MCF 10A (cell line): ENCODE results near the gene TOP1. TPM values are rescaled to one million over a fixed set of nuclear protein-coding genes. Genes with fewer than 3 reads are reported as not detected.

Experiments used
- BruUV-seq: library from RNA; stranded (reverse); fragments of 400-500 nt; replicated peaks from 2 replicates; lab custom pipeline; 2021; lab: Mats Ljungman, UMichigan
- CTCF ChIA-PET: fragments of 300-600 bp; sonication (Branson Sonifier 250); formaldehyde crosslinking; extraction: SDS; loops from one replicate; lab custom pipeline; 2021; ENCODE audit warnings: antibody characterized with exemption, inconsistent platforms; lab: Yijun Ruan, JAX
- POLR2A ChIA-PET: fragments of 300-600, 350-650 bp; sonication (Branson Sonifier 250); formaldehyde crosslinking; extraction: SDS; loops from one replicate; lab custom pipeline; 2020; ENCODE audit warnings: antibody characterized with exemption, inconsistent platforms; lab: Yijun Ruan, JAX
- DNase-seq: peaks from one replicate; pipeline ENCODE4 v3.0.0-alpha.2; 2018; ENCODE audit not compliant: unreplicated experiment
- H3K27ac Mint-ChIP-seq: one replicate; pipeline ENCODE4 v1.8.0; 2022; ENCODE audit warnings: mild to moderate bottlenecking, low read depth, mixed read lengths; ENCODE audit not compliant: unreplicated experiment
- H3K27me3 Mint-ChIP-seq: one replicate; pipeline ENCODE4 v1.8.0; 2022; ENCODE audit warnings: mixed read lengths; ENCODE audit not compliant: insufficient read depth, unreplicated experiment
- H3K36me3 Mint-ChIP-seq: one replicate; pipeline ENCODE4 v1.8.0; 2022; ENCODE audit warnings: mild to moderate bottlenecking, moderate library complexity, mixed read lengths; ENCODE audit not compliant: insufficient read depth, unreplicated experiment
- H3K4me1 Mint-ChIP-seq: one replicate; pipeline ENCODE4 v1.8.0; 2022; ENCODE audit warnings: mixed read lengths; ENCODE audit not compliant: insufficient read depth, unreplicated experiment
- H3K4me3 Mint-ChIP-seq: one replicate; pipeline ENCODE4 v1.8.0; 2022; ENCODE audit warnings: mild to moderate bottlenecking, moderate library complexity, mixed read lengths; ENCODE audit not compliant: unreplicated experiment
- H3K9me3 Mint-ChIP-seq: one replicate; pipeline ENCODE4 v1.8.0; 2022; ENCODE audit warnings: mixed read lengths; ENCODE audit not compliant: unreplicated experiment
- intact Hi-C: fragments of 100-400 bp; cut with micrococcal nuclease; formaldehyde crosslinking; loops from 2 replicates; pipeline ENCODE4 v1.14.1; 2022
- total RNA-seq: library from RNA; stranded (reverse); gene quantifications from 2 replicates; pipeline ENCODE4 v1.2.3, GENCODE V29; 2022
- TF ChIP-seq, protein P1 (sequence below): fragments of 200-600 bp; IDR thresholded peaks from one replicate; pipeline ENCODE4 v1.8.0; 2022; ENCODE audit warnings: antibody characterized with exemption, mild to moderate bottlenecking; ENCODE audit not compliant: unreplicated experiment

The TOP1 gene
- total RNA-seq, 1 experiment from 2014 or later = 174 TPM

DNA sequence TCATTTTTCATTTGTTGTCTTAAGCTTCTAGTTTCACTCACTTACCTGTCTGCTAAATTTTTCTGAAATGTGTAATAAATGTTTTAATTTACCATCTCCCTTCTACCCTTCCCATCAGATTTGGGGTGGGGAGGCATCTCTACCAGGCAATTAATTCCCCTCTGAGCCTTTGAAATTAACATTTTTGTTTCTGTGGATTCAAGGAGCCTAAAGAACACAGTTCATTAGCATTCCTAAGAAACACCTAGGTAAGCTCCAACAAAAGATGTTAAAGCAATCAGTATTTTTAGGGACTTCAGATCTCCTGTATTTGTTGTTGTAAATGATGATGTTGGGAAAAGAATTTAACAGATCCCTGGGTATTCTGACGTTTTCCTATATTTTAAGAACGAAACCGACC lies 6.6 kb downstream of the TOP1 start:
- CTCF ChIA-PET = interaction anchor here (0.7 to 2.9 kb wide), 8 partner anchors 9 to 66 kb away, joined by 3 to 16 read pairs (median 6); no protein-coding TSS in a partner anchor
- H3K27me3 Mint-ChIP-seq = no peaks in the 10 kb centered on the region
- no peak for DNase-seq
- H3K36me3 Mint-ChIP-seq = peaks cover 50% of the 10 kb centered on the region
- H3K4me3 Mint-ChIP-seq = no peak overlapping the region
- POLR2A ChIA-PET = interaction anchor here (0.6 to 9.8 kb wide), 3 partner anchors 11 to 616 kb away, joined by 3 to 313 read pairs (median 83); no protein-coding TSS in a partner anchor
- TF ChIP-seq, protein P1, sequence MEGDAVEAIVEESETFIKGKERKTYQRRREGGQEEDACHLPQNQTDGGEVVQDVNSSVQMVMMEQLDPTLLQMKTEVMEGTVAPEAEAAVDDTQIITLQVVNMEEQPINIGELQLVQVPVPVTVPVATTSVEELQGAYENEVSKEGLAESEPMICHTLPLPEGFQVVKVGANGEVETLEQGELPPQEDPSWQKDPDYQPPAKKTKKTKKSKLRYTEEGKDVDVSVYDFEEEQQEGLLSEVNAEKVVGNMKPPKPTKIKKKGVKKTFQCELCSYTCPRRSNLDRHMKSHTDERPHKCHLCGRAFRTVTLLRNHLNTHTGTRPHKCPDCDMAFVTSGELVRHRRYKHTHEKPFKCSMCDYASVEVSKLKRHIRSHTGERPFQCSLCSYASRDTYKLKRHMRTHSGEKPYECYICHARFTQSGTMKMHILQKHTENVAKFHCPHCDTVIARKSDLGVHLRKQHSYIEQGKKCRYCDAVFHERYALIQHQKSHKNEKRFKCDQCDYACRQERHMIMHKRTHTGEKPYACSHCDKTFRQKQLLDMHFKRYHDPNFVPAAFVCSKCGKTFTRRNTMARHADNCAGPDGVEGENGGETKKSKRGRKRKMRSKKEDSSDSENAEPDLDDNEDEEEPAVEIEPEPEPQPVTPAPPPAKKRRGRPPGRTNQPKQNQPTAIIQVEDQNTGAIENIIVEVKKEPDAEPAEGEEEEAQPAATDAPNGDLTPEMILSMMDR = no peak
- no TSS peak for BruUV-seq
- no peaks in the 10 kb centered on the region for H3K9me3 Mint-ChIP-seq
- intact Hi-C loops = no loop called here
- H3K4me1 Mint-ChIP-seq = peaks cover 52% of the 10 kb centered on the region
- H3K27ac Mint-ChIP-seq = no peak overlapping the region

DNA sequence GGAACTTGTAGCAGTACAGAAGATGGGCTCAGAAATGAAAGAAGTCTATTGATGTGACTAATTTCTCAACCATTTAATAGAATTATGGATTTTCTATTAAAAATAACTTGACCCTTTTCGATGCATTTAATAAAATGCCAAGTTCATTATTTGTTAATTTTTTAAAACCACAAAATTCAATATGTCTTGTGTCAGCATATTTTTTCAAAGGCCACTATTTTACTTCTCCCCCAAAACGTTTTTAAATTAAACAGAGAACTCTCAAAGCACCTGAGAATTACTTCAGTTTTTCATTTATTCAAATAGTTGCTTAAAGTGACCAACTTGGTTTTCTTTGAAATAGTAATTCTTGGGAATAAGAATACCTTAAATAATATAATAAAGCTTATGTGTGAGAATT lies 8.6 kb downstream of the TOP1 start:
- ChIA-PET POLR2A (interaction anchor here (0.9 to 17.9 kb wide), 5 partner anchors 5 to 20 kb away, joined by 3 to 313 read pairs (median 9); partner anchors contain the start of gene TOP1), CTCF (interaction anchor here (0.7 to 4.5 kb wide), 6 partner anchors 9 to 206 kb away, joined by 3 to 32 read pairs (median 4); no protein-coding TSS in a partner anchor)
- intact Hi-C loops = no loop called here
- Mint-ChIP-seq H3K4me3 (no peak overlapping the region), H3K9me3 (no peaks in the 10 kb centered on the region), H3K27me3 (no peaks in the 10 kb centered on the region), H3K4me1 (peaks cover 32% of the 10 kb centered on the region), H3K27ac (no peak overlapping the region), H3K36me3 (peaks cover 48% of the 10 kb centered on the region)
- DNase-seq = no peak
- BruUV-seq = no TSS peak
- TF ChIP-seq, protein P1 = no peak

DNA sequence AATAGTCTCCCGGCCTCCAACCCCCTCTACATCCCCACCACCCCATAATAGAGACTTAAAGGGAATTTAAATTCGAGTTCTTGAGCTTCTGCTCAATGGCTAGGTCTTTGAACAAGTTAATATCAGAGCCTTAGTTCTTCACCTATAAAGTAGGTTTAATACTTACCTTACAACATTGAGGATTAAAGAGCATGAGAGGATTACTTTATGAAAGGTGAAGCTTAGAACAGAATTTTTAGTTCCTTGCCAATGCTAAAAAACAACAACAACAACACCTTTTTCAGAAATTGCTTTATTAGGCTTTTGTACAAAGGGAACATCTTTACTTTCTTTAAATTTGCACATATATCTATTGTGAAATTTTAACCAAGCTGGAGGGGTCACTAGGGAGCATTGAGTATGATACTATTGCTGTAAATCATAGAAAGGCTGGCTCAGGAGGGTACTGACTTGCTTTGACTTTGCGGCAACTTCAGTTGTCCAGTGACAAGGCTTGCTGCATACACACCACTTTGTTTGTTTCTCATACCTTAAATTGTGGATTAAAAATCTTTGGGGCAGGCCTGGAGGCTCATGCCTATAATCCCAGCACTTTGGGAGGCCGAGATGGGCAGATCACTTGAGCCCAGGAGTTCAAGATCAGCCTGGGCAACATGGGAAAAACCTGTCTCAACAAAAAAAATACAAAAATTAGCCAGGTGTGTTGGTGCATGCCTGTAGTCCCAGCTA lies 9.7 kb downstream of the TOP1 start:
- Mint-ChIP-seq H3K4me1 (peaks cover 30% of the 10 kb centered on the region), H3K4me3 (no peak overlapping the region), H3K27ac (peak overlapping the region; percentile 23), H3K27me3 (no peaks in the 10 kb centered on the region), H3K36me3 (peaks cover 52% of the 10 kb centered on the region), H3K9me3 (no peaks in the 10 kb centered on the region)
- POLR2A ChIA-PET = interaction anchor here (0.9 to 17.9 kb wide), 8 partner anchors 6 to 95 kb away, joined by 3 to 313 read pairs (median 3); partner anchors contain the start of gene TOP1
- intact Hi-C loops = no loop called here
- no peak for DNase-seq
- CTCF ChIA-PET = interaction anchor here (0.6 to 4.5 kb wide), 9 partner anchors 8 to 1748 kb away, joined by 3 to 32 read pairs (median 4); no protein-coding TSS in a partner anchor
- TF ChIP-seq, protein P1 = no peak
- no TSS peak for BruUV-seq

DNA sequence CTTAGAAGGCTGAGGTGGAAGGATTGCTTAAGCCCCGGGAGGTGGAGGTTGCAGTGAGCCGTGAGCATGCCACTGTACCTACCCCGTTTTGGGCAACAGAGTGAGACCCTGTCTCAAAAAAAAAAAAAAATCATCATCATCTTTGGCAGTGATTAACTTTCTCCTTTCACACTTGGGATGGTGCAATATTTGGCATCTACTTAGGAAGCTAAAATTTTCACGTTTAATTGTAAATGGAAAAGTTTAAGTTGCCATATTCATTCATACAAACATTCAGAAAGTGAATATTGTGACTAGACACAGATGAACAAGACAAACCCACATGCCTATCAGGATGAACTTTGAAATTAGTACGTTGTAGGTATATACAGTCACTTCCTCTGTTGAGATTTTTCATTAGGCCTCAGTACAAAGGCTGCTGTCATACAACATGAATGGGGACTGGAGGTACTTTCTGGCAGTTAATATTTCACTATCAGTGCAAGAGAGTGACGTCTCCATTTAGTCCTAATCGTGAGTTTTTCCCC lies 10.3 kb downstream of the TOP1 start:
- no peak overlapping the region for H3K27ac Mint-ChIP-seq
- H3K4me3 Mint-ChIP-seq = no peak overlapping the region
- BruUV-seq = no TSS peak
- intact Hi-C loops = no loop called here
- peaks cover 26% of the 10 kb centered on the region for H3K4me1 Mint-ChIP-seq
- H3K27me3 Mint-ChIP-seq = no peaks in the 10 kb centered on the region
- DNase-seq = no peak
- peaks cover 58% of the 10 kb centered on the region for H3K36me3 Mint-ChIP-seq
- ChIA-PET POLR2A (interaction anchor here (1.0 to 17.9 kb wide), 5 partner anchors 7 to 39 kb away, joined by 3 to 313 read pairs (median 9); partner anchors contain the start of gene TOP1), CTCF (interaction anchor here (0.9 to 4.5 kb wide), 3 partner anchors 7 to 72 kb away, joined by 3 to 32 read pairs (median 7); no protein-coding TSS in a partner anchor)
- TF ChIP-seq, protein P1 = no peak
- no peaks in the 10 kb centered on the region for H3K9me3 Mint-ChIP-seq
